Renal cortex interstitium (tissue), 11 donors: ENCODE results near the gene ZSCAN21. TPM values are rescaled to one million over a fixed set of nuclear protein-coding genes. Genes with fewer than 3 reads are reported as not detected.

Experiments
- DNase-seq, 11 donors: peaks; one replicate each; pipeline ENCODE4 v3.0.0-alpha.2; 2013; ENCODE audit warnings: low read depth in 9 of 11, low spot score in 4 of 11; ENCODE audit errors: extremely low read depth in 1 of 11
- polyA plus RNA-seq, 3 donors: library from polyadenylated mRNA; unstranded; fragments of 120-200 nt; gene quantifications; one replicate each; pipeline ENCODE4 v1.2.1, GENCODE V29; 2013; ENCODE audit not compliant: insufficient read length in 3 of 3

Gene ZSCAN21
- polyA plus RNA-seq, 3 donors: 21.8 to 24.7 (median 23.3) TPM

- DNase-seq: no peak
Observed at GRCh38 chr7:100107890-100108289, 58.3 kb downstream of the ZSCAN21 start.

GRCh38 chr7:100109521-100110163 is 60.1 kb downstream of the ZSCAN21 start:
- DNase-seq: no peak

DNA sequence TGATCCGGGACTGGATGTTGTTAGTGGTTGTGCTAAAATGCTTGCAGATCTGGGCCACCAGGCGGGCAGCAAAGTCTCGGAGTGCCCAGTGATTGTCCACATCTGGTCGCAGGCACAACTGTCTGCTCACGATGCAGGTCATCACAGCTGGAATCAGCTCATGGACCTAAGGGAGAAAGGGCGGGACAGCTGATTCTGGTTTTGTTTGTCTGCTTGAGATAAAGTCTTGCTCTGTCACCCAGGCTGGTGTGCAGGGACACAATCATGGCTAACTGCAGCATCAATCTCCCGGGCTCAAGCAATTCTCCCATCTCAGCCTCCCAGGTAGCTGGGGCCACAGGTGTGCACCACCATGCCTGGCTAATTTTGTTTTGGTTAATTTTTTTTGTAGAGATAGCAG is 61.6 kb downstream of the ZSCAN21 start:
- no peak for DNase-seq

GRCh38 chr7:100111914-100112313 is 62.3 kb downstream of the ZSCAN21 start:
- DNase-seq: no peak

Other genes with a start within 250 kb of the ZSCAN21 start
- gene CYP3A43, start 221.8 kb upstream of the ZSCAN21 start, polyA plus RNA-seq: under 1 TPM; 0.39 to 0.53 (median 0.50) TPM
- under 1 TPM in 1 of 3 donors, not detected in 2; 0.14 TPM for gene OR2AE1, start 172.7 kb upstream of the ZSCAN21 start, polyA plus RNA-seq
- gene TRIM4, start 130.2 kb upstream of the ZSCAN21 start, polyA plus RNA-seq: 10 to 100 TPM; 32.4 to 37.9 (median 33.2) TPM
- gene GJC3, start 120.2 kb upstream of the ZSCAN21 start, polyA plus RNA-seq: 1 to 10 TPM in 1 of 3 donors, under 1 TPM in 2; 0.66 to 1.6 (median 0.97) TPM
- gene AZGP1, start 73.7 kb upstream of the ZSCAN21 start, polyA plus RNA-seq: 10 to 100 TPM; 56.0 to 67.1 (median 61.6) TPM
- gene ZKSCAN1, start 34.2 kb upstream of the ZSCAN21 start, polyA plus RNA-seq: 10 to 100 TPM; 56.7 to 64.3 (median 62.7) TPM
- 10 to 100 TPM; 49.6 to 56.1 (median 50.0) TPM for gene ZNF3, start 31.9 kb downstream of the ZSCAN21 start, polyA plus RNA-seq
- gene COPS6, start 39.2 kb downstream of the ZSCAN21 start, polyA plus RNA-seq: 100 to 1,000 TPM; 122 to 135 (median 135) TPM
- 100 to 1,000 TPM; 141 to 173 (median 162) TPM for gene MCM7, start 51.6 kb downstream of the ZSCAN21 start, polyA plus RNA-seq
- 10 to 100 TPM; 32.4 to 36.9 (median 36.5) TPM for gene AP4M1, start 51.9 kb downstream of the ZSCAN21 start, polyA plus RNA-seq
- 10 to 100 TPM; 65.4 to 69.4 (median 69.1) TPM for gene TAF6, start 69.6 kb downstream of the ZSCAN21 start, polyA plus RNA-seq
- gene CNPY4, start 69.9 kb downstream of the ZSCAN21 start, polyA plus RNA-seq: 10 to 100 TPM; 40.1 to 47.0 (median 41.5) TPM
- 1 to 10 TPM in 2 of 3 donors, under 1 TPM in 1; 0.79 to 1.9 (median 1.8) TPM for gene MBLAC1, start 77.2 kb downstream of the ZSCAN21 start, polyA plus RNA-seq
- 100 to 1,000 TPM in 2 of 3 donors, 10 to 100 TPM in 1; 95.3 to 118 (median 116) TPM for gene LAMTOR4, start 99.1 kb downstream of the ZSCAN21 start, polyA plus RNA-seq
- 10 to 100 TPM; 16.9 to 26.3 (median 21.5) TPM for gene TRAPPC14, start 108.9 kb downstream of the ZSCAN21 start, polyA plus RNA-seq
- 1 to 10 TPM; 4.6 to 6.8 (median 6.2) TPM for gene GAL3ST4, start 118.8 kb downstream of the ZSCAN21 start, polyA plus RNA-seq
- gene GPC2, start 127.6 kb downstream of the ZSCAN21 start, polyA plus RNA-seq: 10 to 100 TPM in 2 of 3 donors, 1 to 10 TPM in 1; 9.4 to 14.5 (median 14.0) TPM
- 10 to 100 TPM; 13.2 to 33.8 (median 15.3) TPM for gene STAG3, start 128.1 kb downstream of the ZSCAN21 start, polyA plus RNA-seq
- gene PVRIG, start 170.2 kb downstream of the ZSCAN21 start, polyA plus RNA-seq: 1 to 10 TPM; 2.2 to 6.6 (median 5.2) TPM